WERI-Rb-1 (cell line): Measurements from ENCODE around the gene FOXL1.

Experiments used
- DNase-seq: peaks from one replicate; pipeline ENCODE4 v3.0.0-alpha.2; 2020
- H3K27ac ChIP-seq: fragments of 250-450 bp; sonication (Bioruptor Pico); 2 replicates; pipeline ENCODE4 v1.5.1; 2020; ENCODE audit warnings: mild to moderate bottlenecking, moderate library complexity
- H3K27me3 ChIP-seq: fragments of 250-450 bp; sonication (Bioruptor Pico); 2 replicates; pipeline ENCODE4 v1.5.1; 2021; ENCODE audit warnings: mild to moderate bottlenecking, low read depth, moderate library complexity; ENCODE audit not compliant: insufficient read depth, severe bottlenecking
- H3K36me3 ChIP-seq: fragments of 250-450 bp; sonication (Bioruptor Pico); 2 replicates; pipeline ENCODE4 v1.5.1; 2020; ENCODE audit warnings: mild to moderate bottlenecking, moderate library complexity
- H3K4me3 ChIP-seq: 2 replicates; pipeline ENCODE4 v1.5.1; 2011; ENCODE audit warnings: low read depth, mild to moderate bottlenecking, control low read depth, low read length
- H3K9me3 ChIP-seq: fragments of 250-450 bp; sonication (Bioruptor Pico); 2 replicates; pipeline ENCODE4 v1.5.1; 2021; ENCODE audit warnings: mild to moderate bottlenecking, moderate library complexity; ENCODE audit not compliant: severe bottlenecking
- TF ChIP-seq, protein P1 (sequence below): IDR thresholded peaks from 2 replicates; pipeline ENCODE4 v1.5.1; 2011; ENCODE audit warnings: low read depth, mild to moderate bottlenecking, control low read depth, inconsistent platforms, low read length

FOXL1 gene

DNA sequence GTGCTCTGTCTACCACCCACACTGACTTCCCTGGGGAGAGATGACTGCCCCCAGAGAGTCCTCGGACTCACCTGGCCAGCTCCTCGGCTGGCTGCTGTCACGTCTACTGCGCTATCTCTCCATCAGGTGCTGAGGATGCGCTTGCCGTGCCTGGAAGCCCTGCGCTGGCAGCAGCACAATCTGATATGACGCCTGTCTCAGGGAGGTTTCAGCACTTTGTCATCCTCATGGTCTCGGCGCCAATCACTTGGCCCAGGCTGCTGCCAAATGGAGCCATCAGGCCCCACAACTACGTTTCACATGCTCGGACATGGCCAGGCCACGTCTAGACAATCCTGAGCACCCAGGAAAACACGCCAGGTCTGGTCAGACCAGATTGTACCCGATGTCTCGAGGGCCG, 46.7 kb downstream of the FOXL1 start:
- TF ChIP-seq, protein P1, sequence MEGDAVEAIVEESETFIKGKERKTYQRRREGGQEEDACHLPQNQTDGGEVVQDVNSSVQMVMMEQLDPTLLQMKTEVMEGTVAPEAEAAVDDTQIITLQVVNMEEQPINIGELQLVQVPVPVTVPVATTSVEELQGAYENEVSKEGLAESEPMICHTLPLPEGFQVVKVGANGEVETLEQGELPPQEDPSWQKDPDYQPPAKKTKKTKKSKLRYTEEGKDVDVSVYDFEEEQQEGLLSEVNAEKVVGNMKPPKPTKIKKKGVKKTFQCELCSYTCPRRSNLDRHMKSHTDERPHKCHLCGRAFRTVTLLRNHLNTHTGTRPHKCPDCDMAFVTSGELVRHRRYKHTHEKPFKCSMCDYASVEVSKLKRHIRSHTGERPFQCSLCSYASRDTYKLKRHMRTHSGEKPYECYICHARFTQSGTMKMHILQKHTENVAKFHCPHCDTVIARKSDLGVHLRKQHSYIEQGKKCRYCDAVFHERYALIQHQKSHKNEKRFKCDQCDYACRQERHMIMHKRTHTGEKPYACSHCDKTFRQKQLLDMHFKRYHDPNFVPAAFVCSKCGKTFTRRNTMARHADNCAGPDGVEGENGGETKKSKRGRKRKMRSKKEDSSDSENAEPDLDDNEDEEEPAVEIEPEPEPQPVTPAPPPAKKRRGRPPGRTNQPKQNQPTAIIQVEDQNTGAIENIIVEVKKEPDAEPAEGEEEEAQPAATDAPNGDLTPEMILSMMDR: no peak
- H3K9me3 ChIP-seq: no peaks in the 10 kb centered on the region
- H3K4me3 ChIP-seq: no peak overlapping the region
- DNase-seq: no peak
- H3K27me3 ChIP-seq: no peaks in the 10 kb centered on the region
- no peak overlapping the region for H3K27ac ChIP-seq
- H3K36me3 ChIP-seq: no peaks in the 10 kb centered on the region

- Histone ChIP-seq H3K4me3 (no peak overlapping the region), H3K27ac (no peak overlapping the region), H3K36me3 (no peaks in the 10 kb centered on the region), H3K9me3 (no peaks in the 10 kb centered on the region), H3K27me3 (no peaks in the 10 kb centered on the region)
- TF ChIP-seq, protein P1: no peak
- DNase-seq: no peak
These were observed 47.5 kb downstream of the FOXL1 start for GRCh38 chr16:86625821-86626220.

- Histone ChIP-seq H3K4me3 (no peak overlapping the region), H3K36me3 (no peaks in the 10 kb centered on the region), H3K27ac (no peak overlapping the region), H3K9me3 (no peaks in the 10 kb centered on the region), H3K27me3 (no peaks in the 10 kb centered on the region)
- DNase-seq: no peak
- TF ChIP-seq, protein P1: no peak
These were observed 47.9 kb downstream of the FOXL1 start for GRCh38 chr16:86626284-86626683.

DNA sequence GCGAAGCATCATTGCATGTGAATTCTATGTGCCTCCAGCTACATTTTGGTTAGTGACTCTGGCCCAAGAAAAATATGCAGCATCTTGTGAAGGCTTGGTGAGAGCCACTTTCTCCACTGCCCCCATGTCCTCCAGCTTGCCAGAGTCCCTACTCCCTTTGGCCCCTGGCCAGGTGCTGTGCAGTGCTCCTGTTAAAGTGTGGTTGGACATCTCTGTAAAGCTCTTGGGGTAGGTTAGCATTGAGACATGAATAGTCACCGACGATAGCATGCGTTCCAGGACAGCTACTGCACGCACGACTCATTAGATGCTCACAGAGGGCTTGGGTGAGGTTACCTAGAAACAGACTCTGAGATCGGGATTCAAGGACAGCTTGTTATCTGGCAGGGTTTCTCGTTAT, 48.6 kb downstream of the FOXL1 start:
- Histone ChIP-seq H3K27ac (no peak overlapping the region), H3K27me3 (no peaks in the 10 kb centered on the region), H3K4me3 (no peak overlapping the region), H3K36me3 (no peaks in the 10 kb centered on the region), H3K9me3 (no peaks in the 10 kb centered on the region)
- DNase-seq: no peak
- TF ChIP-seq, protein P1: no peak

GRCh38 chr16:86628614-86629013, 50.3 kb downstream of the FOXL1 start:
- no peak overlapping the region for H3K27ac ChIP-seq
- H3K4me3 ChIP-seq: no peak overlapping the region
- no peaks in the 10 kb centered on the region for H3K36me3 ChIP-seq
- no peaks in the 10 kb centered on the region for H3K27me3 ChIP-seq
- TF ChIP-seq, protein P1: no peak
- no peak for DNase-seq
- no peaks in the 10 kb centered on the region for H3K9me3 ChIP-seq

DNA sequence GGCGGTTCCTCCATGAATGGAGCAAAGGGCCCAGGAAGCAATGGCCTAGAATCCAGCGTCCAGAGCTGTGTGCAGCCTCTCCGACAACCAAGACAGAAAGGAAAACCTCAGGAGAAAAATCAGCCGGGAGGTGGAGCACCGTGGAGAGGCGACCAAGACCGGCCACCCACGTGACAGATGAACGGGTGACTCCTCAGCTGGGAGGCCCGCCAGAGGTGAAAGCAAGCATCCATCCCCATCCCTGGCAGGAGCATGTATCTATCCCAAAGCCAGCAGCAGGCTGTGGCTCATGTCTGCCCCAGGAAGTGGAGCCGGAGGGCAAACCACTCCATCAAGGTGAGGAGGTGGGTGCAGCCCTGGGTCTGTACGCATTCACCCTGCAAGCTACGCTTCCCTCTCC, 52.1 kb downstream of the FOXL1 start:
- TF ChIP-seq, protein P1: no peak
- Histone ChIP-seq H3K4me3 (no peak overlapping the region), H3K27ac (no peak overlapping the region), H3K27me3 (no peaks in the 10 kb centered on the region), H3K9me3 (no peaks in the 10 kb centered on the region), H3K36me3 (no peaks in the 10 kb centered on the region)
- DNase-seq: no peak
